ENCODE results near the gene ARPC5L. TPM values are rescaled to one million over a fixed set of nuclear protein-coding genes. Genes with fewer than 3 reads are reported as not detected.
A peak's percentile ranks its signal among the peaks of the same experiment; 100 is the strongest.

ARPC5L gene
- total RNA-seq, 1 experiment from 2014 or later, result 50.0 TPM

DNA sequence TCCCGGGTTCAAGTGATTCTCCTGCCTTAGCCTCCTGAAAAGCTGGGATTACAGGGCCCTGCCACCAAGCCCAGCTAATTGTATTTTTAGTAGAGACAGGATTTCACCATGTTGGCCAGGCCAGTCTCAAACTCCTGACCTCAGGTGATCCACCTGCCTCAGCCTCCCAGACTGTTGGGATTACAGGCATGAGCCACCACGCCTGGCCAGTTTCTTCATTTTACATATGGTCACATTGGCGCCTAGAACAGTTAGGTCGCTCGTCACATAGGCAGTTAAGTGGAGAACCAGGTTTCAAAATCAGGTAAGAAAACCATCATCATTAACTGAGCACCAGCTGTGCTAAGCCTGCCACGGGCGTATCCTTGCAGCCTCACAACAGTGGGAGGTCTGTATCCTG lies 48.9 kb upstream of the ARPC5L start:
- no TSS peak for BruUV-seq (replicated peaks)
- TF ChIP-seq CEBPB (IDR thresholded peaks at IDR 0.05; ENCODE audit: low read depth), result no peak
- no peak for TF ChIP-seq FOSL1 (IDR thresholded peaks at IDR 0.05; ENCODE audit: low read depth)
- TF ChIP-seq EZH2phosphoT487 (IDR thresholded peaks at IDR 0.05; ENCODE audit: borderline replicate concordance), result no peak
- no peak for TF ChIP-seq RAD21 (IDR thresholded peaks at IDR 0.05; ENCODE audit: low read depth)
- TF ChIP-seq EZH2 (IDR thresholded peaks at IDR 0.05), result no peak
- no peak for TF ChIP-seq JUND (IDR thresholded peaks at IDR 0.05)
- TF ChIP-seq ZFX (IDR thresholded peaks at IDR 0.05), result no peak
- no peak for TF ChIP-seq SRF (IDR thresholded peaks at IDR 0.05; ENCODE audit: low read depth)
- no peak for TF ChIP-seq POLR2A (IDR thresholded peaks at IDR 0.05; ENCODE audit: borderline replicate concordance, extremely low read depth, insufficient read depth, insufficient read length)
- no peak for TF ChIP-seq REST (IDR thresholded peaks at IDR 0.05; ENCODE audit: low read depth)
- no peak for TF ChIP-seq POLR2AphosphoS5 (IDR thresholded peaks at IDR 0.05; ENCODE audit: low read depth, low read length)
- no peak for TF ChIP-seq MAX (IDR thresholded peaks at IDR 0.05)
- no peak for TF ChIP-seq YY1 (IDR thresholded peaks at IDR 0.05; ENCODE audit: extremely low read depth, insufficient replicate concordance, low read depth, low read length)
- no peak for TF ChIP-seq SP1 (IDR thresholded peaks at IDR 0.05; ENCODE audit: low read depth)
- TF ChIP-seq SIN3A (IDR thresholded peaks at IDR 0.05; ENCODE audit: low read depth), result no peak
- Histone ChIP-seq H3K9me3 (ENCODE audit: control insufficient read depth in 1 of 2, insufficient read depth in 1 of 2, low read depth in 1 of 2, low read length in 2 of 2) (no peaks in the 10 kb centered on the region), H3K4me2 (ENCODE audit: low read length) (peak overlapping the region; percentile 98), H3K4me3 (replicated peaks in 1 of 2; ENCODE audit: low read depth in 1 of 2, low read length in 2 of 2) (no peak overlapping the region), H3K4me1 (ENCODE audit: control insufficient read depth in 1 of 2, insufficient read depth in 2 of 2, low read length in 2 of 2) (peaks cover 48 to 65% of the 10 kb centered on the region in 2 experiments), H3K27me3 (ENCODE audit: insufficient read depth, low read length) (no peaks in the 10 kb centered on the region), H3K9ac (ENCODE audit: low read length) (peak overlapping the region; percentile 75; the same call in 1 of the 2 replicates), H3K36me3 (ENCODE audit: control insufficient read depth in 1 of 2, insufficient read depth in 2 of 2, low read length in 2 of 2) (no peaks in the 10 kb centered on the region), H3K27ac (ENCODE audit: low read depth, low read length) (peak overlapping the region; percentile 91), H4K20me1 (ENCODE audit: insufficient read depth) (no peaks in the 10 kb centered on the region), H2AFZ (ENCODE audit: low read depth, low read length, poor library complexity, severe bottlenecking) (no peak overlapping the region), H3K79me2 (ENCODE audit: insufficient read depth, low read length) (no peaks in the 10 kb centered on the region), H3K9me2 (ENCODE audit: insufficient read depth) (no peaks in the 10 kb centered on the region)
- ATAC-seq (no peak), DNase-seq (ENCODE audit: low read depth, low spot score) (no peak)
- CTCF ChIA-PET, result interaction anchor here (1.8 to 2.6 kb wide), 2 partner anchors 27 to 41 kb away, joined by 5 to 15 read pairs; no protein-coding TSS in a partner anchor
- POLR2A ChIA-PET, result interaction anchor here (1.7 kb wide), 1 partner anchor 20 kb away, joined by 5 read pairs; no protein-coding TSS in a partner anchor
- intact Hi-C loops (cut with micrococcal nuclease), result loop anchor here (2.0 kb wide), 1 partner anchor 40 kb away; the partner anchor contains the start of gene WDR38
- RAD21 ChIA-PET (ENCODE audit: low non-redundant PET in 1 of 2, low total read pairs in 2 of 2, uncharacterized antibody in 2 of 2, unreplicated experiment in 2 of 2), result no interaction called here

Data from HCT116 (cell line).